ENCODE results near the gene FCAR. TPM values are rescaled to one million over a fixed set of nuclear protein-coding genes. Genes with fewer than 3 reads are reported as not detected.

FCAR gene
- polyA plus RNA-seq, 1 donor = 0.35 TPM

Other genes with a start within 250 kb of the FCAR start
- 2.0 TPM for gene LILRB1, start 243.8 kb upstream of the FCAR start, polyA plus RNA-seq (ENCODE audit: insufficient read length)
- 1.3 TPM for gene LILRB4, start 211.2 kb upstream of the FCAR start, polyA plus RNA-seq (ENCODE audit: insufficient read length)
- not detected for gene KIR3DL3, start 149.8 kb upstream of the FCAR start, polyA plus RNA-seq (ENCODE audit: insufficient read length)
- gene KIR2DL3, start 135.7 kb upstream of the FCAR start, polyA plus RNA-seq (ENCODE audit: insufficient read length) = not detected
- not detected for gene KIR2DL1, start 104.4 kb upstream of the FCAR start, polyA plus RNA-seq (ENCODE audit: insufficient read length)
- gene KIR2DL4, start 70.6 kb upstream of the FCAR start, polyA plus RNA-seq (ENCODE audit: insufficient read length) = not detected
- gene KIR3DL1, start 57.8 kb upstream of the FCAR start, polyA plus RNA-seq (ENCODE audit: insufficient read length) = not detected
- gene KIR2DS4, start 41.6 kb upstream of the FCAR start, polyA plus RNA-seq (ENCODE audit: insufficient read length) = not detected
- not detected for gene KIR3DL2, start 23.8 kb upstream of the FCAR start, polyA plus RNA-seq (ENCODE audit: insufficient read length)
- 0.35 TPM for gene NCR1, start 31.9 kb downstream of the FCAR start, polyA plus RNA-seq (ENCODE audit: insufficient read length)
- not detected for gene NLRP7, start 73.3 kb downstream of the FCAR start, polyA plus RNA-seq (ENCODE audit: insufficient read length)
- gene NLRP2, start 92.1 kb downstream of the FCAR start, polyA plus RNA-seq (ENCODE audit: insufficient read length) = 0.59 TPM
- gene GP6, start 164.0 kb downstream of the FCAR start, polyA plus RNA-seq (ENCODE audit: insufficient read length) = 0.15 TPM
- 14.5 TPM for gene RDH13, start 188.9 kb downstream of the FCAR start, polyA plus RNA-seq (ENCODE audit: insufficient read length)
- gene EPS8L1, start 201.6 kb downstream of the FCAR start, polyA plus RNA-seq (ENCODE audit: insufficient read length) = 2.6 TPM
- 74.0 TPM for gene PPP1R12C, start 243.4 kb downstream of the FCAR start, polyA plus RNA-seq (ENCODE audit: insufficient read length)

Data from hindlimb muscle (tissue), 1 donor.